ENCODE measurements around the gene GAPDHS. TPM values are rescaled to one million over a fixed set of nuclear protein-coding genes. Genes with fewer than 3 reads are reported as not detected.

GAPDHS gene
- total RNA-seq, 1 donor: not detected

GRCh38 chr19:35519291-35519690 lies 14.0 kb upstream of the GAPDHS start:
- no peak overlapping the region for H3K4me3 ChIP-seq (ENCODE audit: low read length)

DNA sequence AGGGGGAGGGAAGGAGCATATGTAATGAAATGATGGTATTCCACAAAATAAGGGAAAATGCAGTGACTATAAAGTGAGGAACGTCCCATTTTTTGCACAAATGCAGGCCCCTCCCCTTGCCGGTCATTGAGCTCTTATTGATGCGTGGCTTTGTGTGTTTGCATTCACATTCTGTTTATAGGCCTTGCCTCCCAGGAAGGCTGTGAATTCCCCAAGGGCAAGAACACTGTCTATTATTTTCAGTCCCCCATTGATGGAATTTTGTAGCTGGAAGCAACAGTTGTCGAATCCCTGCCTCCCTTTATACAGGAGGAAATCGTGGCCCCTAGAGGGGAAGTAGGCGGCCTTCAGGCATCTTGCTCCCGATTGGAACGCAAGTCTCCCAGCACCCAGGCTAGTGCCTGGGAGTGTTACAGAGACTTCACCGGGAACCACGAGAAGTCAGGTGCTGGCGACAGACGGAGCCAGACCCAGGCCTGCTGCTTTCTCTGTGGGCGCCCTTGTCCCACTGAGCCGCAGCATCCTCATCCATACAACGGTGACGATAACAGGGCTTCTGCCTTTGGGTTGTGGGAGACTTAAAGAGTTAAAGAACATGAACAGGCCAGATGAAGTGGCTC lies 12.0 kb upstream of the GAPDHS start:
- no peaks in the 10 kb centered on the region for H3K4me1 ChIP-seq (ENCODE audit: insufficient read depth, low read length)
- H3K9me3 ChIP-seq (ENCODE audit: low read depth, low read length): no peaks in the 10 kb centered on the region
- no peak overlapping the region for H3K4me3 ChIP-seq (ENCODE audit: low read length)
- no peaks in the 10 kb centered on the region for H3K27me3 ChIP-seq (ENCODE audit: insufficient read depth, low read length)

More at GRCh38 chr19:35519291-35519690, 14.0 kb upstream of the GAPDHS start:
- Histone ChIP-seq H3K4me1 (ENCODE audit: insufficient read depth, low read length) (no peaks in the 10 kb centered on the region), H3K27me3 (ENCODE audit: insufficient read depth, low read length) (no peaks in the 10 kb centered on the region), H3K9me3 (ENCODE audit: low read depth, low read length) (no peaks in the 10 kb centered on the region)

DNA sequence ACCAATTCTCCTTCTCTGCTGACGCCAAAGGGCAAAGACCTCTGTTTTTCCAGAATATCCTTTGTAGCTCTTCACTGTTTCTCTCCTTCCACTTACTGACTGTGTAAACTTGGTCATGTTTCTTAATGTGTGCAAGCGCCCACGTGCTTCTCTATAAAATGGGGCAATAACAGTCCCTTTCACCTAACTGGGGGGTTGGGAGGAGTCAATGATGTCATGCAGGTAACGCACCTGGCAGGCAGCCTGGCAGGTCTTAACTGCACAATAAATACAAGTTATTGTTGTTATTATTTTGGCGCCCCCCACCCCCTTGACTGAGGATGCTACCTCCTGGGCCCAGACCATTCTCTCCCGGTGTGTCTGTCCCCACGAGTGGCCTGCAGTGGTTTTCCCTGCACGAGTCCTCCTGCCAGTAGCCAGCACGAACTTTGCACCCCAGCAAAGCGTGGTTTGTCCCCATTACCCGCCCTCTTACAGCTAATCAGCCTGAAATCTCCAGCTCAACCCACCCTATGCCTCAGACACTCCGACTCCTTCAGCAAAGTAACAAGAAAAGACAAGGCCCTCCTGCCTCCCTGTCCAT lies 10.4 kb upstream of the GAPDHS start:
- no peak overlapping the region for H3K4me3 ChIP-seq (ENCODE audit: low read length)
- H3K27me3 ChIP-seq (ENCODE audit: insufficient read depth, low read length): no peaks in the 10 kb centered on the region
- no peaks in the 10 kb centered on the region for H3K4me1 ChIP-seq (ENCODE audit: insufficient read depth, low read length)
- H3K9me3 ChIP-seq (ENCODE audit: low read depth, low read length): no peaks in the 10 kb centered on the region

- Histone ChIP-seq H3K4me1 (ENCODE audit: insufficient read depth, low read length) (no peaks in the 10 kb centered on the region), H3K27me3 (ENCODE audit: insufficient read depth, low read length) (no peaks in the 10 kb centered on the region), H3K4me3 (ENCODE audit: low read length) (no peak overlapping the region), H3K9me3 (ENCODE audit: low read depth, low read length) (no peaks in the 10 kb centered on the region)
Observed at GRCh38 chr19:35524181-35524837, 8.9 kb upstream of the GAPDHS start.

GRCh38 chr19:35525873-35526272 lies 7.4 kb upstream of the GAPDHS start:
- H3K27me3 ChIP-seq (ENCODE audit: insufficient read depth, low read length): no peaks in the 10 kb centered on the region
- no peak overlapping the region for H3K4me3 ChIP-seq (ENCODE audit: low read length)
- H3K9me3 ChIP-seq (ENCODE audit: low read depth, low read length): no peaks in the 10 kb centered on the region
- H3K4me1 ChIP-seq (ENCODE audit: insufficient read depth, low read length): no peaks in the 10 kb centered on the region

GRCh38 chr19:35528218-35529038 lies 4.8 kb upstream of the GAPDHS start, which contains the start of gene SBSN:
Gene SBSN, minus strand, starts transcription at chr19:35528311. Its CDS starts 30 bp downstream, at chr19:35528281.
- Histone ChIP-seq H3K4me3 (ENCODE audit: low read length) (no peak within 1 kb of the TSS), H3K9me3 (ENCODE audit: low read depth, low read length) (no peaks in the 10 kb centered on the region), H3K4me1 (ENCODE audit: insufficient read depth, low read length) (peaks cover 3% of the 10 kb centered on the region), H3K27me3 (ENCODE audit: insufficient read depth, low read length) (peaks cover 3% of the 10 kb centered on the region)

DNA sequence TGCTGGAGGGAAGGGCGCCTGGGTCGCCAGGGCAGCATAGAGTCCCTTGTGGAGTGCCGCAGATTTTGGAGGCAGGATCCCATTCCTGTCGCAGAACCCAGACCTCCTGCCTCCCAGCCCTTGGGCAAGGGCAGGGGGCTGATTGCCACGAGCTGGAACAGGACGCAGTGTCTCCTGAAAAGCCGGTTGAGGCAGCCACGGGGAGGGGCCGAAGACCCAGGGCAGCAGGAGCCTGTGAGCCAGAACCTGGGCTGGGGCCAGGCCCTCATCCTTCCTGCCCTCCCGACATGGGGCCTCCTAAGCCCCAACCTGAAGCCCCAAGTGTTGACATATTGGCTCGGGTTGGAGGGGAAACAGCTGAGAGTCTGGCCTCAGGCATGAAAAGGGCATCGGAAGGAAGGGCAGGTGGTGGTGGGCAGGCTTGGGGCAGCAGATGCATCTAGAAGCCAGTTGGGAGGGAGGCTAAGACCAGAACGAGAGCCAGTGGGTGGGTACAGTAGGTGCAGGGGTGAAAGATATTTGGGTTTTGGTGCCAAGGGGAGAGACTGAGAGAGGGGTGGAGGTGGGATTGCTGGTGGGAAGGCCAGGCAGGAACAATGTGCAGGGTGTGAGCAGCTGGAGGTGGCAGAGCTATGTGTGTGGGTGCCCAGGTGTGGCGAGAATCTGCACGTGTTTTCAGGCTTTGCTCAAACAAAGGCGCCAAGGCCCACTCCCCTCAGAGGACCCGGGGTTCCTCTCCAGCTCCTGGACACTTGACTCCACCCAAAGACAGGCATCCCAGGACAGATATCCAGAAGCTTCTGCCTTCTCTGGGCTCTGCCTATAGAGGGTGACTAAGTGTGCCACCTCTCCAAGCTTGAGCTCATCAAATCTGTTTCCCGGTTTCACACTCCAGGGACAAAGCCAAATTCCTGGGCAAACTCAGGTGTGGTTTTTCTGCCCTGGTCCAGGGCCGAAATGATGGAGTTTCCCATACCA lies 3.7 kb upstream of the GAPDHS start:
- no peak overlapping the region for H3K4me3 ChIP-seq (ENCODE audit: low read length)
- peaks cover 3% of the 10 kb centered on the region for H3K27me3 ChIP-seq (ENCODE audit: insufficient read depth, low read length)
- no peaks in the 10 kb centered on the region for H3K9me3 ChIP-seq (ENCODE audit: low read depth, low read length)
- peaks cover 9% of the 10 kb centered on the region for H3K4me1 ChIP-seq (ENCODE audit: insufficient read depth, low read length)

DNA sequence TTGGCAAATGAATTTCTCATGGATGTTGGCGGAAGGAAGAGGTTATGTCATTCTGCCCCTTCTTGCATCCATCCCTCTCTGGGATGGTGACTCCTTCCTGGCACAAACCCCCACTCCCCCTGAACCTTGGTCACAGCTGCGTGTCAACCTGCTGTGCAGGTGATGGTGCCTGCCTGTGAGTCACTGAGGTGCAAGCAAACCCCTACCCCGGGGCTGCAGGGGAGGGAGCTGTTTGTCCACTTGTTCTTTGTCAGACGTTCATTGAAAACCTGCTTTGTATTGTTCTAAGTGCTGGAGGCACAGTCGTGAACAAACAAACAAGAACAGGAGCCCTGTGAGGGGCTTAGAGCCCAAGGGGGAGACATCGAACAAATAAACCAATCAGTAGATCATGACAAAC lies 2.0 kb upstream of the GAPDHS start:
- Histone ChIP-seq H3K4me3 (ENCODE audit: low read length) (no peak overlapping the region), H3K4me1 (ENCODE audit: insufficient read depth, low read length) (peaks cover 9% of the 10 kb centered on the region), H3K27me3 (ENCODE audit: insufficient read depth, low read length) (peaks cover 3% of the 10 kb centered on the region), H3K9me3 (ENCODE audit: low read depth, low read length) (no peaks in the 10 kb centered on the region)

- H3K27me3 ChIP-seq (ENCODE audit: insufficient read depth, low read length): peaks cover 3% of the 10 kb centered on the region
- no peaks in the 10 kb centered on the region for H3K9me3 ChIP-seq (ENCODE audit: low read depth, low read length)
- peaks cover 9% of the 10 kb centered on the region for H3K4me1 ChIP-seq (ENCODE audit: insufficient read depth, low read length)
- no peak overlapping the region for H3K4me3 ChIP-seq (ENCODE audit: low read length)
Observed at GRCh38 chr19:35533822-35534392, 651 bp downstream of the GAPDHS start.

GRCh38 chr19:35534803-35535480 lies 1.7 kb downstream of the GAPDHS start:
- H3K27me3 ChIP-seq (ENCODE audit: insufficient read depth, low read length): peaks cover 3% of the 10 kb centered on the region
- no peak overlapping the region for H3K4me3 ChIP-seq (ENCODE audit: low read length)
- peaks cover 9% of the 10 kb centered on the region for H3K4me1 ChIP-seq (ENCODE audit: insufficient read depth, low read length)
- H3K9me3 ChIP-seq (ENCODE audit: low read depth, low read length): no peaks in the 10 kb centered on the region

DNA sequence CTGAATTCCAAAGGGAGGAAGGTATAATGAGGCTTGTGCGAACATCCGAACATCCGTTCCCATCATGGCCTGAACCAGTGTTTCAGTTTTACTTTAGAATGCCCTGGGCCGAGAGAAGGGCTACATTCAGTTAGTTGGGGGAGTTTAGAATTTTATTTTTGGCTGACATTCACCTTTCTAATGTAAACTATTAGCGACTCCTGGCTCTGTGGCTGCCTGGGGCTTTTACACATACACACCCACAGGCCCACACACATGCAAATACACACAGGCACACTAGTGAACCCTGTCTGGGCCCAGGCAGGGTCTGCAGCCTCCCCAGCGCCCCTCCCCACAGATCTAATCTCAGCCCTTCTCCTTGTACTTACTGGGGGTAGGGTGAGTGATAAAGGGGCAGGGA lies 6.1 kb downstream of the GAPDHS start:
- H3K4me1 ChIP-seq (ENCODE audit: insufficient read depth, low read length): peaks cover under 1% of the 10 kb centered on the region
- no peak overlapping the region for H3K4me3 ChIP-seq (ENCODE audit: low read length)
- no peaks in the 10 kb centered on the region for H3K27me3 ChIP-seq (ENCODE audit: insufficient read depth, low read length)
- no peaks in the 10 kb centered on the region for H3K9me3 ChIP-seq (ENCODE audit: low read depth, low read length)

- H3K27me3 ChIP-seq (ENCODE audit: insufficient read depth, low read length): no peaks in the 10 kb centered on the region
- peaks cover 6% of the 10 kb centered on the region for H3K4me1 ChIP-seq (ENCODE audit: insufficient read depth, low read length)
- H3K9me3 ChIP-seq (ENCODE audit: low read depth, low read length): no peaks in the 10 kb centered on the region
- no peak overlapping the region for H3K4me3 ChIP-seq (ENCODE audit: low read length)
Observed at GRCh38 chr19:35539850-35540249, 6.6 kb downstream of the GAPDHS start.

- H3K4me3 ChIP-seq (ENCODE audit: low read length): no peak overlapping the region
- no peaks in the 10 kb centered on the region for H3K27me3 ChIP-seq (ENCODE audit: insufficient read depth, low read length)
- H3K4me1 ChIP-seq (ENCODE audit: insufficient read depth, low read length): peaks cover 10% of the 10 kb centered on the region
- no peaks in the 10 kb centered on the region for H3K9me3 ChIP-seq (ENCODE audit: low read depth, low read length)
Observed at GRCh38 chr19:35540356-35540927, 7.2 kb downstream of the GAPDHS start.
